DOHH2 (cell line): Measurements from ENCODE around the gene TMEM203.

Experiments
- CTCF ChIP-seq: fragments of 200-600 bp; sonication (generic); IDR thresholded peaks from one replicate; pipeline ENCODE4 v1.5.1; 2014; ENCODE audit warnings: antibody characterized with exemption, mild to moderate bottlenecking, low read depth, low read length; ENCODE audit not compliant: poor library complexity, severe bottlenecking
- EZH2phosphoT487 ChIP-seq: fragments of 200-600 bp; sonication (generic); IDR thresholded peaks from 2 replicates; pipeline ENCODE4 v1.6.1; 2017; ENCODE audit warnings: borderline replicate concordance, mild to moderate bottlenecking, antibody characterized with exemption, low read length, moderate library complexity, mixed read lengths

GRCh38 chr9:137178201-137178938, 27.1 kb downstream of the TMEM203 start:
- no peak for TF ChIP-seq CTCF
- no peak for TF ChIP-seq EZH2phosphoT487
